HepG2 (cell line): ENCODE results near the gene BTBD8.
"Not testable (repeated sequence)": the region's sequence is repeated elsewhere in the genome, so short reads cannot be mapped to it uniquely, and the experiment has no call there.

Source experiments
- ATF4 ChIP-seq, 2 experiments: fragments of 450-650 bp in 1 of 2; sonication (generic) in 1 of 2; formaldehyde crosslinking; IDR thresholded peaks; 2 replicates each; pipeline versions ENCODE4 v1.5.0 to v1.8.0; 2020 to 2022; ENCODE audit warnings: mild to moderate bottlenecking in 1 of 2, missing genetic modification reagents in 1 of 2
- CBX2 ChIP-seq, 2 experiments: fragments of 200-600 bp in 1 of 2; sonication (generic); formaldehyde crosslinking in 1 of 2; IDR thresholded peaks; 2 replicates each; pipeline versions ENCODE4 v1.7.0 to v1.8.1; 2018 to 2022; ENCODE audit warnings: low read depth in 2 of 2, low read length in 1 of 2, mild to moderate bottlenecking in 1 of 2, missing genetic modification reagents in 1 of 2
- CREB1 ChIP-seq, 2 experiments: fragments of 450-650 bp in 1 of 2; IDR thresholded peaks; 2 replicates each; pipeline ENCODE4 v1.6.1; 2016 to 2017; ENCODE audit warnings: control low read depth in 1 of 2, mild to moderate bottlenecking in 1 of 2, missing compliant biosample characterization in 1 of 2, missing genetic modification characterization in 1 of 2
- ELF1 ChIP-seq: sonication (generic); formaldehyde crosslinking; IDR thresholded peaks from 2 replicates; pipeline ENCODE4 v1.4.0; 2020; ENCODE audit warnings: missing genetic modification reagents
- MAFF ChIP-seq: IDR thresholded peaks from 2 replicates; pipeline ENCODE4 v1.6.1; 2011; ENCODE audit warnings: low read depth, low read length, improper control_type of control experiment
- MIER2 ChIP-seq: IDR thresholded peaks from 2 replicates; pipeline ENCODE4 v1.6.1; 2016; ENCODE audit warnings: missing biosample characterization, missing genetic modification reagents
- NFRKB ChIP-seq: fragments of 450-650 bp; IDR thresholded peaks from 2 replicates; pipeline ENCODE4 v1.6.1; 2017
- TBP ChIP-seq: sonication (generic); formaldehyde crosslinking; IDR thresholded peaks from 2 replicates; pipeline ENCODE4 v1.5.0; 2020; ENCODE audit warnings: missing genetic modification reagents
- TCF12 ChIP-seq, 2 experiments: fragments of 450-650 bp in 1 of 2; sonication (generic) in 1 of 2; formaldehyde crosslinking in 1 of 2; IDR thresholded peaks; 2 replicates each; pipeline versions ENCODE4 v1.6.1 to v1.8.0; 2017 to 2022; ENCODE audit warnings: antibody characterized with exemption in 1 of 2, mild to moderate bottlenecking in 1 of 2, missing genetic modification reagents in 1 of 2, moderate library complexity in 1 of 2
- TFDP1 ChIP-seq: IDR thresholded peaks from 2 replicates; pipeline ENCODE4 v1.6.1; 2016; ENCODE audit warnings: missing compliant biosample characterization, missing genetic modification reagents, borderline replicate concordance
- U2AF1 ChIP-seq: fragments of 200-400 bp; formaldehyde crosslinking; optimal IDR thresholded peaks from 2 replicates; pipeline ENCODE3; 2017; ENCODE audit warnings: mild to moderate bottlenecking, low read depth, low read length
- ZNF629 ChIP-seq: sonication (generic); formaldehyde crosslinking; conservative IDR thresholded peaks from 2 replicates; pipeline ENCODE4 v1.5.0; 2020; ENCODE audit warnings: missing genetic modification reagents
- ZNF792 ChIP-seq: IDR thresholded peaks from 2 replicates; pipeline ENCODE4 v1.6.1; 2016
- TF ChIP-seq, protein P1 (sequence below): sonication (generic); formaldehyde crosslinking; IDR thresholded peaks from 2 replicates; pipeline ENCODE4 v1.9.0; 2021; ENCODE audit warnings: missing genetic modification reagents, borderline replicate concordance

- TF ChIP-seq TFDP1; MAFF; NFRKB; ATF4 (CRISPR knock-in tag; IDR thresholded peaks at IDR 0.05); CREB1 (CRISPR knock-in tag; IDR thresholded peaks at IDR 0.05); ELF1 (CRISPR knock-in tag); TBP (CRISPR knock-in tag); ZNF629 (CRISPR knock-in tag); CBX2 (IDR thresholded peaks at IDR 0.05; ENCODE audit: low read depth, low read length); CBX2 (CRISPR knock-in tag; IDR thresholded peaks at IDR 0.05; ENCODE audit: low read depth); U2AF1; MIER2 (CRISPR knock-in tag); TCF12 (IDR thresholded peaks at IDR 0.05); TCF12 (CRISPR knock-in tag; IDR thresholded peaks at IDR 0.05); ZNF792 (CRISPR knock-in tag): not testable (repeated sequence)
- TF ChIP-seq, protein P1, sequence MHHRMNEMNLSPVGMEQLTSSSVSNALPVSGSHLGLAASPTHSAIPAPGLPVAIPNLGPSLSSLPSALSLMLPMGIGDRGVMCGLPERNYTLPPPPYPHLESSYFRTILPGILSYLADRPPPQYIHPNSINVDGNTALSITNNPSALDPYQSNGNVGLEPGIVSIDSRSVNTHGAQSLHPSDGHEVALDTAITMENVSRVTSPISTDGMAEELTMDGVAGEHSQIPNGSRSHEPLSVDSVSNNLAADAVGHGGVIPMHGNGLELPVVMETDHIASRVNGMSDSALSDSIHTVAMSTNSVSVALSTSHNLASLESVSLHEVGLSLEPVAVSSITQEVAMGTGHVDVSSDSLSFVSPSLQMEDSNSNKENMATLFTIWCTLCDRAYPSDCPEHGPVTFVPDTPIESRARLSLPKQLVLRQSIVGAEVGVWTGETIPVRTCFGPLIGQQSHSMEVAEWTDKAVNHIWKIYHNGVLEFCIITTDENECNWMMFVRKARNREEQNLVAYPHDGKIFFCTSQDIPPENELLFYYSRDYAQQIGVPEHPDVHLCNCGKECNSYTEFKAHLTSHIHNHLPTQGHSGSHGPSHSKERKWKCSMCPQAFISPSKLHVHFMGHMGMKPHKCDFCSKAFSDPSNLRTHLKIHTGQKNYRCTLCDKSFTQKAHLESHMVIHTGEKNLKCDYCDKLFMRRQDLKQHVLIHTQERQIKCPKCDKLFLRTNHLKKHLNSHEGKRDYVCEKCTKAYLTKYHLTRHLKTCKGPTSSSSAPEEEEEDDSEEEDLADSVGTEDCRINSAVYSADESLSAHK (CRISPR knock-in tag) = not testable (repeated sequence)
- TF ChIP-seq CREB1 (IDR thresholded peaks at IDR 0.05) = peak; percentile 69
Measured at GRCh38 chr1:92074446-92074845, 5.7 kb upstream of the BTBD8 start.
